AG20443 (cell line): ENCODE results near the gene DCX.
"Not testable (repeated sequence)": the region's sequence is repeated elsewhere in the genome, so short reads cannot be mapped to it uniquely, and the experiment has no call there.

Experiments
- DNase-seq: peaks from one replicate; pipeline ENCODE4 v3.0.0; 2012; ENCODE audit warnings: low spot score, mixed read lengths

Gene DCX

GRCh38 chrX:111372086-111372485 is 39.9 kb downstream of the DCX start:
- no peak for DNase-seq

GRCh38 chrX:111365770-111366325 is 46.1 kb downstream of the DCX start:
- no peak for DNase-seq

GRCh38 chrX:111363741-111364140 is 48.3 kb downstream of the DCX start:
- DNase-seq: no peak

- no peak for DNase-seq
These were observed 50.2 kb downstream of the DCX start for GRCh38 chrX:111361751-111362150.

- DNase-seq: no peak
These were observed 51.2 kb downstream of the DCX start for GRCh38 chrX:111360839-111361238.

GRCh38 chrX:111355523-111356115 is 56.4 kb downstream of the DCX start:
- DNase-seq: no peak

- no peak for DNase-seq
These were observed 57.5 kb downstream of the DCX start for GRCh38 chrX:111354496-111354895.

- DNase-seq: no peak
These were observed 58.2 kb downstream of the DCX start for GRCh38 chrX:111353793-111354192.

- DNase-seq: no peak
These were observed 59.6 kb downstream of the DCX start for GRCh38 chrX:111352424-111352823.

GRCh38 chrX:111349934-111350333 is 62.1 kb downstream of the DCX start:
- no peak for DNase-seq

GRCh38 chrX:111349101-111349500 is 62.9 kb downstream of the DCX start:
- DNase-seq: no peak

- DNase-seq: no peak
These were observed 63.6 kb downstream of the DCX start for GRCh38 chrX:111348429-111348828.

- not testable (repeated sequence) for DNase-seq
These were observed 65.8 kb downstream of the DCX start for GRCh38 chrX:111346150-111346549.

GRCh38 chrX:111340054-111340453 is 71.9 kb downstream of the DCX start:
- no peak for DNase-seq

- DNase-seq: no peak
These were observed 72.8 kb downstream of the DCX start for GRCh38 chrX:111339212-111339611.

GRCh38 chrX:111338095-111338698 is 73.8 kb downstream of the DCX start:
- no peak for DNase-seq

- no peak for DNase-seq
These were observed 74.8 kb downstream of the DCX start for GRCh38 chrX:111337067-111337637.

- DNase-seq: no peak
These were observed 75.9 kb downstream of the DCX start for GRCh38 chrX:111336141-111336540.

- no peak for DNase-seq
These were observed 82.6 kb downstream of the DCX start for GRCh38 chrX:111329370-111329769.

GRCh38 chrX:111328858-111329257 is 83.1 kb downstream of the DCX start:
- DNase-seq: no peak

GRCh38 chrX:111322231-111322855 is 89.6 kb downstream of the DCX start:
- DNase-seq: no peak

- no peak for DNase-seq
These were observed 92.5 kb downstream of the DCX start for GRCh38 chrX:111319451-111319850.

GRCh38 chrX:111318901-111319300 is 93.1 kb downstream of the DCX start:
- DNase-seq: no peak
